HEK293 (cell line): ENCODE data around the gene GRM4.

Source experiments
- CTCF ChIA-PET: fragments of 350-600 bp; formaldehyde crosslinking; extraction: SDS; loops from one replicate; lab custom pipeline; 2021; ENCODE audit warnings: antibody characterized with exemption; lab: Yijun Ruan, JAX
- POLR2A ChIA-PET: fragments of 300-600 bp; formaldehyde crosslinking; extraction: SDS; loops from one replicate; lab custom pipeline; 2020; ENCODE audit warnings: antibody characterized with exemption, inconsistent platforms; lab: Yijun Ruan, JAX
- H3K27ac ChIP-seq: fragments of 200-500 bp; sonication (Bioruptor generic); 2 replicates; pipeline ENCODE4 v1.5.1; 2014; ENCODE audit warnings: low read depth, low read length, control low read depth, inconsistent platforms; ENCODE audit errors: extremely low read depth
- H3K36me3 ChIP-seq, 2 experiments: fragments of 200-500 bp in 1 of 2; sonication (Bioruptor generic) in 1 of 2; 1 replicate in 1 of 2; 2 replicates in 1 of 2; pipeline ENCODE4 v1.5.1; 2014 to 2017; ENCODE audit warnings: inconsistent platforms in 2 of 2, low read length in 2 of 2; ENCODE audit not compliant: control insufficient read depth in 2 of 2, insufficient read depth in 1 of 2
- H3K4me1 ChIP-seq: fragments of 200-500 bp; sonication (Bioruptor generic); 2 replicates; pipeline ENCODE4 v1.5.1; 2014; ENCODE audit warnings: mild to moderate bottlenecking, low read length, inconsistent platforms; ENCODE audit not compliant: control insufficient read depth, insufficient read depth
- H3K4me3 ChIP-seq: 2 replicates; pipeline ENCODE4 v1.5.1; 2011; ENCODE audit warnings: low read depth, mild to moderate bottlenecking, control low read depth, low read length, moderate library complexity
- H3K9me3 ChIP-seq: fragments of 200-500 bp; sonication (Bioruptor generic); 2 replicates; pipeline ENCODE4 v1.5.1; 2014; ENCODE audit warnings: low read depth, low read length, inconsistent platforms; ENCODE audit not compliant: control insufficient read depth, insufficient read depth
- BCL11B ChIP-seq: fragments of 450-650 bp; formaldehyde crosslinking; IDR thresholded peaks from 2 replicates; pipeline ENCODE4 v1.5.1; 2016; ENCODE audit warnings: low read depth, missing biosample characterization, missing genetic modification characterization
- GFI1B ChIP-seq: fragments of 450-650 bp; formaldehyde crosslinking; IDR thresholded peaks from 2 replicates; pipeline ENCODE4 v1.5.1; 2016; ENCODE audit warnings: missing biosample characterization, missing genetic modification characterization
- GLIS1 ChIP-seq: fragments of 450-650 bp; formaldehyde crosslinking; IDR thresholded peaks from 2 replicates; pipeline ENCODE4 v1.5.1; 2016; ENCODE audit warnings: missing biosample characterization, missing genetic modification characterization
- KLF16 ChIP-seq: fragments of 450-650 bp; formaldehyde crosslinking; IDR thresholded peaks from 2 replicates; pipeline ENCODE4 v1.5.1; 2017; ENCODE audit warnings: missing biosample characterization, missing genetic modification characterization
- KLF7 ChIP-seq: fragments of 450-650 bp; formaldehyde crosslinking; IDR thresholded peaks from 2 replicates; pipeline ENCODE4 v1.5.1; 2016; ENCODE audit warnings: missing biosample characterization, missing genetic modification characterization, borderline replicate concordance
- PRDM1 ChIP-seq: fragments of 450-650 bp; formaldehyde crosslinking; IDR thresholded peaks from 2 replicates; pipeline ENCODE4; 2016; ENCODE audit warnings: missing biosample characterization, missing genetic modification characterization
- ZBTB7A ChIP-seq: fragments of 450-650 bp; formaldehyde crosslinking; IDR thresholded peaks from 2 replicates; pipeline ENCODE4 v1.5.1; 2016; ENCODE audit warnings: low read depth, missing biosample characterization, missing genetic modification characterization
- ZNF211 ChIP-seq: fragments of 450-650 bp; formaldehyde crosslinking; IDR thresholded peaks from 2 replicates; pipeline ENCODE4 v1.5.1; 2016; ENCODE audit warnings: low read depth, missing biosample characterization, missing genetic modification characterization
- ZNF223 ChIP-seq: fragments of 450-650 bp; formaldehyde crosslinking; IDR thresholded peaks from 2 replicates; pipeline ENCODE4 v1.5.1; 2016; ENCODE audit warnings: missing biosample characterization, missing genetic modification characterization
- ZNF248 ChIP-seq: fragments of 450-650 bp; formaldehyde crosslinking; IDR thresholded peaks from 2 replicates; pipeline ENCODE4 v1.5.1; 2017; ENCODE audit warnings: missing biosample characterization, missing genetic modification characterization
- ZNF274 ChIP-seq, 2 experiments: fragments of 200-500 bp in 1 of 2; fragments of 450-650 bp in 1 of 2; sonication (Bioruptor generic) in 1 of 2; formaldehyde crosslinking in 1 of 2; IDR thresholded peaks; 2 replicates each; pipeline versions ENCODE4 v1.5.1 to v1.6.1; 2014 to 2016; ENCODE audit warnings: borderline replicate concordance in 1 of 2, inconsistent platforms in 1 of 2, low read length in 1 of 2, missing biosample characterization in 1 of 2, missing genetic modification characterization in 1 of 2
- ZNF354C ChIP-seq: fragments of 450-650 bp; formaldehyde crosslinking; IDR thresholded peaks from 2 replicates; pipeline ENCODE4 v1.5.1; 2016; ENCODE audit warnings: missing biosample characterization, missing genetic modification characterization, low read depth, borderline replicate concordance
- ZNF416 ChIP-seq: fragments of 450-650 bp; formaldehyde crosslinking; IDR thresholded peaks from 2 replicates; pipeline ENCODE4 v1.5.1; 2016; ENCODE audit warnings: missing biosample characterization, missing genetic modification characterization
- ZNF426 ChIP-seq: fragments of 450-650 bp; formaldehyde crosslinking; IDR thresholded peaks from 2 replicates; pipeline ENCODE4 v1.5.1; 2017; ENCODE audit warnings: missing biosample characterization, missing genetic modification characterization, mild to moderate bottlenecking, inconsistent platforms, moderate library complexity
- ZNF521 ChIP-seq: fragments of 450-650 bp; formaldehyde crosslinking; IDR thresholded peaks from 2 replicates; pipeline ENCODE4 v1.5.1; 2017; ENCODE audit warnings: missing biosample characterization, mild to moderate bottlenecking, missing genetic modification characterization
- ZNF529 ChIP-seq: fragments of 450-650 bp; formaldehyde crosslinking; IDR thresholded peaks from 2 replicates; pipeline ENCODE4 v1.5.1; 2017; ENCODE audit warnings: missing genetic modification characterization, missing biosample characterization; ENCODE audit not compliant: insufficient replicate concordance
- ZNF544 ChIP-seq: fragments of 450-650 bp; formaldehyde crosslinking; IDR thresholded peaks from 2 replicates; pipeline ENCODE4 v1.5.0; 2017; ENCODE audit warnings: missing biosample characterization, missing genetic modification characterization
- ZNF555 ChIP-seq: fragments of 450-650 bp; formaldehyde crosslinking; conservative IDR thresholded peaks from 2 replicates; pipeline ENCODE4 v1.5.1; 2017; ENCODE audit warnings: missing biosample characterization, mild to moderate bottlenecking, missing genetic modification characterization, inconsistent platforms
- ZNF610 ChIP-seq: fragments of 450-650 bp; formaldehyde crosslinking; IDR thresholded peaks from 2 replicates; pipeline ENCODE4 v1.5.1; 2016; ENCODE audit warnings: missing biosample characterization, missing genetic modification characterization, borderline replicate concordance
- ZNF747 ChIP-seq: fragments of 450-650 bp; formaldehyde crosslinking; IDR thresholded peaks from 2 replicates; pipeline ENCODE4 v1.5.1; 2016; ENCODE audit warnings: missing biosample characterization, missing genetic modification characterization
- ZNF768 ChIP-seq: fragments of 450-650 bp; formaldehyde crosslinking; IDR thresholded peaks from 2 replicates; pipeline ENCODE4 v1.5.1; 2018; ENCODE audit warnings: missing biosample characterization, mild to moderate bottlenecking, missing genetic modification characterization
- ZSCAN23 ChIP-seq: fragments of 450-650 bp; formaldehyde crosslinking; IDR thresholded peaks from 2 replicates; pipeline ENCODE4 v1.5.1; 2016; ENCODE audit warnings: missing biosample characterization, missing genetic modification characterization
- TF ChIP-seq, protein P1 (sequence below): fragments of 450-650 bp; formaldehyde crosslinking; IDR thresholded peaks from 2 replicates; pipeline ENCODE4 v1.5.1; 2016; ENCODE audit warnings: missing biosample characterization, missing genetic modification characterization, low read depth
- TF ChIP-seq, protein P2 (sequence below): fragments of 450-650 bp; formaldehyde crosslinking; IDR thresholded peaks from 2 replicates; pipeline ENCODE4 v1.5.1; 2016; ENCODE audit warnings: missing biosample characterization, missing genetic modification characterization
- TF ChIP-seq, protein P3 (sequence below): fragments of 450-650 bp; formaldehyde crosslinking; IDR thresholded peaks from 2 replicates; pipeline ENCODE4 v1.5.1; 2016; ENCODE audit warnings: missing biosample characterization, missing genetic modification characterization

Gene GRM4

DNA sequence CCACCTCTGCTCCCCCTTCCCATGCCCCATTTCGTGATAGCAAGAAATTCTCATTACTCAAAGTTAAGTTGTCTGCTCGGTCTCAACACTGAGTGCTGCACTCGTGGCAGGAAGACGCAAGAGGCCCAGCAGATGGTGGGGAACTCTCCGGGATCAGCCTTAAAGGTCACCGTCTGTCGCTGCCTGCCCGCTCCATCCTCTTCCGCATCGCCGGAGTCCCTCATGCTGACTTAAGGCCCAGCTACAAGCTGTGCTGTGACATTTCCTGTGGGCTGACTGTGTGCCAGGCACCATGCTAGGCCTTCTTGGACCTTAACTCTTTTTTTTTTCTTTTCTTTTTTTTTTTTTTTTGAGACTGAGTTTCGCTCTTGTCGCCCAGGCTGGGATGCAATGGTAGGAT, 17.8 kb downstream of the GRM4 start (continued):
- TF ChIP-seq, protein P1, sequence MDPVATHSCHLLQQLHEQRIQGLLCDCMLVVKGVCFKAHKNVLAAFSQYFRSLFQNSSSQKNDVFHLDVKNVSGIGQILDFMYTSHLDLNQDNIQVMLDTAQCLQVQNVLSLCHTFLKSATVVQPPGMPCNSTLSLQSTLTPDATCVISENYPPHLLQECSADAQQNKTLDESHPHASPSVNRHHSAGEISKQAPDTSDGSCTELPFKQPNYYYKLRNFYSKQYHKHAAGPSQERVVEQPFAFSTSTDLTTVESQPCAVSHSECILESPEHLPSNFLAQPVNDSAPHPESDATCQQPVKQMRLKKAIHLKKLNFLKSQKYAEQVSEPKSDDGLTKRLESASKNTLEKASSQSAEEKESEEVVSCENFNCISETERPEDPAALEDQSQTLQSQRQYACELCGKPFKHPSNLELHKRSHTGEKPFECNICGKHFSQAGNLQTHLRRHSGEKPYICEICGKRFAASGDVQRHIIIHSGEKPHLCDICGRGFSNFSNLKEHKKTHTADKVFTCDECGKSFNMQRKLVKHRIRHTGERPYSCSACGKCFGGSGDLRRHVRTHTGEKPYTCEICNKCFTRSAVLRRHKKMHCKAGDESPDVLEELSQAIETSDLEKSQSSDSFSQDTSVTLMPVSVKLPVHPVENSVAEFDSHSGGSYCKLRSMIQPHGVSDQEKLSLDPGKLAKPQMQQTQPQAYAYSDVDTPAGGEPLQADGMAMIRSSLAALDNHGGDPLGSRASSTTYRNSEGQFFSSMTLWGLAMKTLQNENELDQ (tag by site-specific recombination) = no peak
- TF ChIP-seq ZNF274 (IDR thresholded peaks at IDR 0.05; ENCODE audit: low read length) (no peak), ZNF274 (tag by site-specific recombination; IDR thresholded peaks at IDR 0.05; ENCODE audit: borderline replicate concordance) (no peak), ZNF426 (tag by site-specific recombination) (no peak), PRDM1 (tag by site-specific recombination) (no peak), ZNF248 (no peak)

DNA sequence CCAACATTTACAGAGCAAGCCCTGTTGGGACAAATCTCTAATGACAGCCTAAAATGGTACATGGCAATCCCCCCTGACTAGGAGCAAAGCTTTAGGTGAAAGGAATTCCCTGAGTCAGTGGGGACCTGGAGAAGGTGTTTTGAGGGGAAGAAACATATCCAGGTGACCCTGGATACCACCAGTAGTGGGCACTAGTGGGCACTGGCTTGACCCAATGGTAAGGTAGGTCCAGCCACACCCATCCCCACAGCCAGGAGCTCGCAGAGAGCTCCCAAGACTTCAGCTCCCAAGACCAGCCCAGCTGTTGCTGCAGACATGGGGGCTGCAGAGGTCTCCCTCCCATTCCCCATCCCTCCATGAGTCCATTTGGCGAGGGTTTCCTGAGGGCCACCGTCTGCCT, 19.5 kb downstream of the GRM4 start:
- POLR2A ChIA-PET = no interaction called here

DNA sequence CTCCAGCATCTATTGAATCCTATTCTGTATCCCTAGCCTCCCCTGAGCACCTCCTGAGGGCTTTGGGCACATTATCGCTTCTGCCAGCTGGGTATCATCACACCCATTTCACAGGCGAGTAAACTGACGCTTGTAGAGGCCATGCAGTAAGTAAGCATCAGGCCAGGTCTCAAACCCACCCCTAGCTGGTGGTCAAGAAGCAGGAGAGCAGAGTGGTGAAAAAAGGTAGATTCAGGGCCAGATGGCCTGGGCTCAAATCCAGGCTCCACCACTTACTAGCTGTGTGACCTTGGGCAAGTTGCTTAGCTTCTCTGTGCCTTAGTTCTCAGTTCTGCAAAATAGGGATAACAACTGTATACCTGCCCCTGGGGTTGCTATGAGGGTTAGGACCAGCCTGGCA, 19.9 kb downstream of the GRM4 start:
- CTCF ChIA-PET = interaction anchor here (1.3 to 1.6 kb wide), 3 partner anchors 10 to 19 kb away, joined by 4 to 6 read pairs (median 4); no protein-coding TSS in a partner anchor
- Histone ChIP-seq H3K27ac (no peak overlapping the region), H3K36me3 (no peaks in the 10 kb centered on the region), H3K4me3 (no peak overlapping the region), H3K9me3 (no peaks in the 10 kb centered on the region), H3K4me1 (no peaks in the 10 kb centered on the region)
- POLR2A ChIA-PET = no interaction called here
- no peak for TF ChIP-seq ZNF426 (tag by site-specific recombination)
- TF ChIP-seq GFI1B = no peak
- peak; percentile 31; the same call in 1 of the 2 replicates for TF ChIP-seq ZNF768
- no peak for TF ChIP-seq KLF7 (tag by site-specific recombination)
- no peak for TF ChIP-seq ZNF211 (tag by site-specific recombination)
- no peak for TF ChIP-seq GLIS1 (tag by site-specific recombination)

More for the DNA sequence above, 19.5 kb downstream of the GRM4 start:
- Histone ChIP-seq H3K9me3 (no peaks in the 10 kb centered on the region), H3K4me1 (no peaks in the 10 kb centered on the region), H3K36me3 (no peaks in the 10 kb centered on the region), H3K4me3 (no peak overlapping the region), H3K27ac (no peak overlapping the region)
- TF ChIP-seq BCL11B (no peak), ZNF747 (no peak), ZNF610 (tag by site-specific recombination) (no peak), ZBTB7A (no peak), ZNF555 (no peak), KLF16 (tag by site-specific recombination) (no peak)
- CTCF ChIA-PET = interaction anchor here (0.6 to 1.6 kb wide), 7 partner anchors 9 to 397 kb away, joined by 3 to 6 read pairs (median 4); no protein-coding TSS in a partner anchor

DNA sequence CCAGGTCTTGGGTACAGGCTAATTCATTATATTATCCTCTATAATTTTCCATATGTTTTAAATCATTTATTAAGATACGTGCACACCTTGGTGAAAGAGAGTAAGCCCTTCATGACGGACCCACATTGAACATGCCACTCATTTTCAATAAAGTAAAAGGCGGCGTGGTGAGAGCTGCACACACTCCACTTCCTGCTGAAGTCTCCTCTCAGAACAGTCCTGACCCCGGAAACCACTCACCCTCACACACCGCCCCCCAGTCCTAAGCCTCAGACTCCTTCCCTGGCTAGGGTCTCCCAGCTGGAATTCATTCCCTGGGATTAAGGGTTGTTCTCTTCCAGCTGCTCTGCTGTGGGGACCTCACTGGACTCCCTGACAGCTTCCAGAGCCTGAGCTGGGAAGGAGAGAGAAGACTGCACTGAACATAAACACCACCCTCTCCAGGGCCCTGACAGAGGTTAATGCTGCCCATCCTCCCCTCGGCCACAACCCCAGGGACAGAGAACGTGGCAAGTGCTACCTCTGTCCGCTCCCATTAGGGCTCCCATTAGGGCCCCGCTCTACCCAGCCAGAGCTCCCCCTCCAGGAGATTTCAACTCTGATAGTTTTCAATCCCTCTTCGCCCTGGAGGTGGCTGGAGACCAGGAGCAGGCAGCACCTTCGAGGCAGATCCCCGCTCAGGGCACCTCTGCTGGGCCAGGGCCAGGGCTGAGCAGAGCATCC, 24.8 kb downstream of the GRM4 start:
- H3K36me3 ChIP-seq = no peaks in the 10 kb centered on the region
- CTCF ChIA-PET = interaction anchor here (1.6 kb wide), 1 partner anchor 66 kb away, joined by 3 read pairs; no protein-coding TSS in a partner anchor
- no peak overlapping the region for H3K4me3 ChIP-seq
- POLR2A ChIA-PET = no interaction called here
- no peak overlapping the region for H3K27ac ChIP-seq
- no peaks in the 10 kb centered on the region for H3K9me3 ChIP-seq
- no peaks in the 10 kb centered on the region for H3K4me1 ChIP-seq
- no peak for TF ChIP-seq ZNF521 (tag by site-specific recombination)
- no peak for TF ChIP-seq ZSCAN23 (tag by site-specific recombination)
- no peak for TF ChIP-seq ZNF544 (tag by site-specific recombination)
- no peak for TF ChIP-seq ZNF555
- TF ChIP-seq ZNF416 (tag by site-specific recombination) = no peak
- no peak for TF ChIP-seq ZNF529 (tag by site-specific recombination)
- TF ChIP-seq, protein P2, sequence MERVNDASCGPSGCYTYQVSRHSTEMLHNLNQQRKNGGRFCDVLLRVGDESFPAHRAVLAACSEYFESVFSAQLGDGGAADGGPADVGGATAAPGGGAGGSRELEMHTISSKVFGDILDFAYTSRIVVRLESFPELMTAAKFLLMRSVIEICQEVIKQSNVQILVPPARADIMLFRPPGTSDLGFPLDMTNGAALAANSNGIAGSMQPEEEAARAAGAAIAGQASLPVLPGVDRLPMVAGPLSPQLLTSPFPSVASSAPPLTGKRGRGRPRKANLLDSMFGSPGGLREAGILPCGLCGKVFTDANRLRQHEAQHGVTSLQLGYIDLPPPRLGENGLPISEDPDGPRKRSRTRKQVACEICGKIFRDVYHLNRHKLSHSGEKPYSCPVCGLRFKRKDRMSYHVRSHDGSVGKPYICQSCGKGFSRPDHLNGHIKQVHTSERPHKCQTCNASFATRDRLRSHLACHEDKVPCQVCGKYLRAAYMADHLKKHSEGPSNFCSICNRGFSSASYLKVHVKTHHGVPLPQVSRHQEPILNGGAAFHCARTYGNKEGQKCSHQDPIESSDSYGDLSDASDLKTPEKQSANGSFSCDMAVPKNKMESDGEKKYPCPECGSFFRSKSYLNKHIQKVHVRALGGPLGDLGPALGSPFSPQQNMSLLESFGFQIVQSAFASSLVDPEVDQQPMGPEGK (tag by site-specific recombination) = no peak
- TF ChIP-seq, protein P3, sequence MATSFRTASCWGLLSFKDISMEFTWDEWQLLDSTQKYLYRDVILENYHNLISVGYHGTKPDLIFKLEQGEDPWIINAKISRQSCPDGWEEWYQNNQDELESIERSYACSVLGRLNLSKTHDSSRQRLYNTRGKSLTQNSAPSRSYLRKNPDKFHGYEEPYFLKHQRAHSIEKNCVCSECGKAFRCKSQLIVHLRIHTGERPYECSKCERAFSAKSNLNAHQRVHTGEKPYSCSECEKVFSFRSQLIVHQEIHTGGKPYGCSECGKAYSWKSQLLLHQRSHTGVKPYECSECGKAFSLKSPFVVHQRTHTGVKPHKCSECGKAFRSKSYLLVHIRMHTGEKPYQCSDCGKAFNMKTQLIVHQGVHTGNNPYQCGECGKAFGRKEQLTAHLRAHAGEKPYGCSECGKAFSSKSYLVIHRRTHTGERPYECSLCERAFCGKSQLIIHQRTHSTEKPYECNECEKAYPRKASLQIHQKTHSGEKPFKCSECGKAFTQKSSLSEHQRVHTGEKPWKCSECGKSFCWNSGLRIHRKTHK = no peak
- TF ChIP-seq ZNF223 (tag by site-specific recombination) = no peak
- no peak for TF ChIP-seq ZNF354C
